CD14-positive monocyte (primary cell): ENCODE data around the gene RTRAF. TPM values are rescaled to one million over a fixed set of nuclear protein-coding genes. Genes with fewer than 3 reads are reported as not detected.

ENCODE experiments used
- DNase-seq, 3 donors: peaks; one replicate each; pipeline ENCODE4 v3.0.0-alpha.2; 2011 to 2022
- H2AFZ ChIP-seq: 2 replicates; pipeline ENCODE4 v1.6.0; 2012; ENCODE audit warnings: mild to moderate bottlenecking, low read depth, low read length, inconsistent platforms; ENCODE audit not compliant: insufficient read depth, poor library complexity, severe bottlenecking
- H3K27ac ChIP-seq, 2 donors: 1 replicate in 1 of 2; 2 replicates in 1 of 2; pipeline ENCODE4 v1.5.1; 2012 to 2013; ENCODE audit warnings: low read length in 2 of 2, control low read depth in 1 of 2, inconsistent platforms in 1 of 2, low read depth in 1 of 2, mild to moderate bottlenecking in 1 of 2
- H3K27me3 ChIP-seq, 2 donors: one replicate each; pipeline versions ENCODE4 v1.6.0 to v1.6.1; 2011 to 2013; ENCODE audit warnings: low read length in 2 of 2; ENCODE audit not compliant: control insufficient read depth in 2 of 2, insufficient read depth in 2 of 2
- H3K36me3 ChIP-seq, 2 donors: replicated peaks in 1 of 2; 1 replicate in 1 of 2; 2 replicates in 1 of 2; pipeline versions ENCODE4 v1.5.1 to v1.6.1; 2012 to 2013; ENCODE audit warnings: low read length in 2 of 2, control low read depth in 1 of 2, inconsistent platforms in 1 of 2, mild to moderate bottlenecking in 1 of 2; ENCODE audit not compliant: insufficient read depth in 2 of 2, control insufficient read depth in 1 of 2
- H3K4me1 ChIP-seq, 2 donors: 1 replicate in 1 of 2; 2 replicates in 1 of 2; pipeline versions ENCODE4 v1.5.1 to v1.6.1; 2012 to 2013; ENCODE audit warnings: low read length in 2 of 2, control low read depth in 1 of 2, inconsistent platforms in 1 of 2, mild to moderate bottlenecking in 1 of 2, moderate library complexity in 1 of 2; ENCODE audit not compliant: insufficient read depth in 2 of 2, control insufficient read depth in 1 of 2
- H3K4me2 ChIP-seq: replicated peaks from 2 replicates; pipeline ENCODE3; 2012; ENCODE audit warnings: low read length, moderate library complexity, mild to moderate bottlenecking; ENCODE audit not compliant: poor library complexity, severe bottlenecking; ENCODE audit errors: extremely low read depth
- H3K4me3 ChIP-seq, 3 experiments: fragments of 200-600 bp in 1 of 3; sonication (generic) in 1 of 3; replicated peaks in 1 of 3; 1 replicate in 2 of 3; 2 replicates in 1 of 3; pipeline ENCODE4 v1.5.1; 2011 to 2013; ENCODE audit warnings: low read length in 3 of 3, mild to moderate bottlenecking in 3 of 3, control low read depth in 2 of 3, low read depth in 2 of 3, inconsistent platforms in 1 of 3, moderate library complexity in 1 of 3
- H3K79me2 ChIP-seq: 2 replicates; pipeline ENCODE4 v1.6.0; 2012; ENCODE audit warnings: mild to moderate bottlenecking, control low read depth, inconsistent platforms, low read length, moderate library complexity; ENCODE audit not compliant: insufficient read depth
- H3K9ac ChIP-seq: 2 replicates; pipeline ENCODE4 v1.6.0; 2017; ENCODE audit warnings: low read length, mild to moderate bottlenecking; ENCODE audit not compliant: insufficient read depth, poor library complexity, severe bottlenecking
- H3K9me3 ChIP-seq, 2 donors: replicated peaks in 1 of 2; 1 replicate in 1 of 2; 2 replicates in 1 of 2; pipeline versions ENCODE4 v1.5.1 to v1.6.1; 2012 to 2013; ENCODE audit warnings: low read length in 2 of 2, control low read depth in 1 of 2; ENCODE audit not compliant: control insufficient read depth in 1 of 2, insufficient read depth in 1 of 2
- H4K20me1 ChIP-seq: 2 replicates; pipeline ENCODE4 v1.6.0; 2012; ENCODE audit warnings: mild to moderate bottlenecking, low read length, control low read depth, moderate library complexity; ENCODE audit not compliant: insufficient read depth
- H3K27ac Mint-ChIP-seq, 7 donors: one replicate each; pipeline ENCODE4 v1.8.0; 2020; ENCODE audit warnings: mild to moderate bottlenecking in 7 of 7, mixed read lengths in 7 of 7, moderate library complexity in 6 of 7, inconsistent platforms in 2 of 7
- H3K27me3 Mint-ChIP-seq, 3 donors: one replicate each; pipeline ENCODE4 v1.8.0; 2021 to 2022; ENCODE audit warnings: low read depth in 3 of 3, mild to moderate bottlenecking in 3 of 3, mixed read lengths in 3 of 3, moderate library complexity in 3 of 3, inconsistent platforms in 1 of 3
- H3K36me3 Mint-ChIP-seq, 2 donors: one replicate each; pipeline ENCODE4 v1.8.0; 2020; ENCODE audit warnings: mixed read lengths in 2 of 2, inconsistent platforms in 1 of 2, mild to moderate bottlenecking in 1 of 2
- H3K4me1 Mint-ChIP-seq: one replicate; pipeline ENCODE4 v1.8.0; 2020; ENCODE audit warnings: mild to moderate bottlenecking, mixed read lengths
- H3K4me3 Mint-ChIP-seq, 2 donors: one replicate each; pipeline ENCODE4 v1.8.0; 2020; ENCODE audit warnings: mild to moderate bottlenecking in 2 of 2, mixed read lengths in 2 of 2, moderate library complexity in 1 of 2
- H3K9me3 Mint-ChIP-seq, 7 donors: one replicate each; pipeline ENCODE4 v1.8.0; 2020 to 2022; ENCODE audit warnings: mixed read lengths in 7 of 7, mild to moderate bottlenecking in 6 of 7, moderate library complexity in 6 of 7, inconsistent platforms in 2 of 7
- CTCF ChIP-seq: fragments of 200-600 bp; IDR thresholded peaks from one replicate; pipeline ENCODE4 v1.8.0; 2022; ENCODE audit warnings: antibody characterized with exemption, mild to moderate bottlenecking
- WGBS: methylation state at CpG from one replicate; pipeline ENCODE4 v1.1.5; 2013; ENCODE audit warnings: missing lambda C conversion rate; ENCODE audit not compliant: insufficient coverage; 5-methylcytosine and 5-hydroxymethylcytosine counted together
- intact Hi-C, 2 donors: fragments of 100-400 bp; cut with micrococcal nuclease; formaldehyde crosslinking; loops; one replicate each; pipeline versions ENCODE4 v1.15.0 to v1.15.1; 2023
- polyA plus RNA-seq, 3 donors: library from polyadenylated mRNA; depleted of rRNA in 1 of 3; unstranded in 2 of 3; stranded (reverse) in 1 of 3; fragments of 300-500 nt in 2 of 3; fragments of >200 nt in 1 of 3; fragmentation: Illumina TruSeq in 2 of 3; gene quantifications; 1 replicate in 2 of 3; 2 replicates in 1 of 3; pipeline ENCODE4 v1.2.3, GENCODE V29; 2012 to 2021

Gene RTRAF
- polyA plus RNA-seq, 3 donors: 51.6 to 152 (median 149) TPM

DNA sequence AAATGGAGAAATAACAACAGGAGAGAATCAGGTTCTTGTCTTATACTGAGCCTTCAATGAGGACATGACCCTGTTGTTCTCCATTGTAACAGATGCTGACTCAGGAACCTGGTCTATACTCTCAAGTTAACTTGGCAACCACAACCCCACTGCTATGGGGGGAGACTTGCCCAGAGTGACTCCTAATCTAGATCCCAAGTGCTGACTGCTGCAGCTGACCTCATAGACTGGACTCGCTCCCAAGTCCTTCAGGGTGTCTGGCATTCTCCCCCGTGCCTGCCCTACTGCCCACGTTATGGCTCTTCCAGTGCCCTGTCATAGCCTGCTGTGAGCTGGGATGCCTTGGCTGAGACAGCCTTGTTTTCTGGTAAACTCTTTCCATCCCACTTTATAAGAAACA lies 42.4 kb downstream of the RTRAF start:
- H3K27me3 Mint-ChIP-seq: peaks cover 1 to 7% (median 5%) of the 10 kb centered on the region in 3 donors
- Histone ChIP-seq H4K20me1 (no peaks in the 10 kb centered on the region), H3K4me1 (no peaks in the 10 kb centered on the region), H3K4me2 (no peak overlapping the region), H3K79me2 (no peaks in the 10 kb centered on the region), H2AFZ (no peak overlapping the region), H3K27ac (no peak overlapping the region), H3K27me3 (no peaks in the 10 kb centered on the region), H3K36me3 (no peaks in the 10 kb centered on the region), H3K9me3 (no peaks in the 10 kb centered on the region), H3K9ac (no peak overlapping the region), H3K4me3 (no peak overlapping the region)
- no peak for DNase-seq
- no peaks in the 10 kb centered on the region for H3K36me3 Mint-ChIP-seq
- H3K27ac Mint-ChIP-seq: no peak overlapping the region
- peaks cover 2% of the 10 kb centered on the region for H3K4me1 Mint-ChIP-seq
- no peak for TF ChIP-seq CTCF
- H3K9me3 Mint-ChIP-seq: peaks cover 0 to 4% (median 2%) of the 10 kb centered on the region in 7 donors
- H3K4me3 Mint-ChIP-seq: no peak overlapping the region
- 100% methylated on average over 3 of the region's 3 CpGs for WGBS
- intact Hi-C loops: no loop called here

DNA sequence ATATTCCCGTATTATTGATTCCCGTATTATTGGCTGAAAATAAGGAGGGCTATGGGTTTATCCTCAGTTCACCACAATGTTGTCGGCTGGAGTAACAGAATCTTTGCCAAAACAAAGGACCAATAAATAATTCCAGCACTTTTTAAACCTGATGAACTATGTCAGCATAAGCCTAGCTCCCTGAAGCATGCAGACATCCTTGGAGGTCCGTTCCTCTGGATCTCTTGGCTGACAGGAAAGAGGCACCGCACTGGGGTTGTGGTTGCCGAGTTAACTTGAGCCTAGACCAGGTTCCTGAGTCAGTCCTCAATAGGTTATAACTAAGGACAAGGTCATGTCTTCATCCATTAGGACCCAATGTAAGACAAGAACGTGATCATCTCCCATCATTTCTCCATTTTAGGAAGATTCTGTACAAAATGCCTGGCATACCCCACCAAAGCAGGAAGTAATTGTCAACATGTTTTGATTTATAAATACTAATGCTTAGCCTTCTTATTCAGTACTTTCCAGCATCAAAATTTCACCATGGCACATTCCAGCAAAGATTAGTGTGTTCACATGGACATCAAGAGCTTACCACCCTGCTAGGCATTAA lies 43.0 kb downstream of the RTRAF start:
- intact Hi-C loops: no loop called here
- Histone ChIP-seq H3K4me2 (no peak overlapping the region), H3K36me3 (no peaks in the 10 kb centered on the region), H3K27me3 (no peaks in the 10 kb centered on the region), H2AFZ (no peak overlapping the region), H3K4me1 (no peaks in the 10 kb centered on the region), H3K79me2 (no peaks in the 10 kb centered on the region), H3K4me3 (no peak overlapping the region), H3K9me3 (no peaks in the 10 kb centered on the region), H4K20me1 (no peaks in the 10 kb centered on the region), H3K9ac (no peak overlapping the region), H3K27ac (no peak overlapping the region)
- Mint-ChIP-seq H3K9me3 (peaks cover 0 to 4% (median 2%) of the 10 kb centered on the region in 7 donors), H3K36me3 (no peaks in the 10 kb centered on the region), H3K4me3 (no peak overlapping the region), H3K27me3 (peaks cover 1 to 7% (median 5%) of the 10 kb centered on the region in 3 donors), H3K27ac (no peak overlapping the region), H3K4me1 (peaks cover 2% of the 10 kb centered on the region)
- 50% methylated on average over 3 of the region's 7 CpGs for WGBS
- no peak for TF ChIP-seq CTCF
- DNase-seq: no peak
